Lung (tissue), 12 donors: Measurements from ENCODE around the gene FOXN1. TPM values are rescaled to one million over a fixed set of nuclear protein-coding genes. Genes with fewer than 3 reads are reported as not detected.

Experiments
- ATAC-seq: fragments of 200-7000 bp; cut with Tn5 transposase; one replicate; pipeline ENCODE4 v1.9.1; 2020; ENCODE audit warnings: moderate number of reproducible peaks; ENCODE audit not compliant: insufficient read depth, low FRiP score
- DNase-seq, 3 donors: peaks; one replicate each; pipeline ENCODE4 v3.0.0-alpha.2; 2013 to 2017
- H3K27ac ChIP-seq, 2 donors: one replicate each; pipeline ENCODE4 v1.5.1; 2013; ENCODE audit warnings: mild to moderate bottlenecking in 2 of 2, moderate library complexity in 2 of 2, control low read depth in 1 of 2, inconsistent platforms in 1 of 2, low read depth in 1 of 2, low read length in 1 of 2
- H3K27me3 ChIP-seq, 3 donors: one replicate each; pipeline ENCODE4 v1.5.1; 2013; ENCODE audit warnings: low read length in 2 of 3; ENCODE audit not compliant: control insufficient read depth in 3 of 3, insufficient read depth in 3 of 3
- H3K36me3 ChIP-seq, 4 donors: one replicate each; pipeline ENCODE4 v1.5.1; 2013; ENCODE audit warnings: low read length in 4 of 4, mild to moderate bottlenecking in 1 of 4, moderate library complexity in 1 of 4; ENCODE audit not compliant: control insufficient read depth in 4 of 4, insufficient read depth in 4 of 4
- H3K4me1 ChIP-seq, 5 donors: one replicate each; pipeline ENCODE4 v1.5.1; 2013; ENCODE audit warnings: low read length in 5 of 5, mild to moderate bottlenecking in 2 of 5, moderate library complexity in 1 of 5; ENCODE audit not compliant: control insufficient read depth in 5 of 5, insufficient read depth in 5 of 5
- H3K4me3 ChIP-seq: one replicate; pipeline ENCODE4 v1.5.1; 2013; ENCODE audit warnings: mild to moderate bottlenecking, control low read depth, moderate library complexity
- H3K9ac ChIP-seq, 2 donors: one replicate each; pipeline ENCODE4 v1.5.1; 2013; ENCODE audit warnings: low read length in 2 of 2, control low read depth in 1 of 2; ENCODE audit not compliant: insufficient read depth in 1 of 2
- H3K9me3 ChIP-seq, 4 donors: one replicate each; pipeline ENCODE4 v1.5.1; 2013; ENCODE audit warnings: low read length in 3 of 4, mild to moderate bottlenecking in 1 of 4, moderate library complexity in 1 of 4; ENCODE audit not compliant: control insufficient read depth in 4 of 4, insufficient read depth in 3 of 4
- CTCF ChIP-seq: IDR thresholded peaks from 2 replicates; pipeline ENCODE4 v1.5.1; 2012; ENCODE audit warnings: mild to moderate bottlenecking; ENCODE audit errors: control extremely low read depth, extremely low read depth
- WGBS, 2 donors: extraction: QIAGEN DNeasy Blood & Tissue Kit; methylation state at CpG; one replicate each; pipeline ENCODE4 v1.1.7; 2013; 5-methylcytosine and 5-hydroxymethylcytosine counted together
- polyA plus RNA-seq, 2 donors: library from polyadenylated mRNA; stranded (reverse); fragments of 200-250 nt; gene quantifications; one replicate each; pipeline ENCODE4 v1.2.1, GENCODE V29; 2013
- total RNA-seq, 2 donors: library from RNA; depleted of rRNA in 1 of 2; stranded (reverse); fragments of >200 nt in 1 of 2; gene quantifications; one replicate each; pipeline ENCODE4 v1.2.1, GENCODE V29; 2014 to 2021
- donor health status: control.
- donor health status: control.
- donor health status: Bipolar disorder and iron deficiency.
- donor health status: healthy.
- donor health status: DM: yes; HTN: yes; CAD: no.

The FOXN1 gene
- total and polyA plus RNA-seq, 4 donors, result 0.13 to 0.25 (median 0.18) TPM; not detected in 1

GRCh38 chr17:28547096-28547622 is 41.0 kb downstream of the FOXN1 start:
- DNase-seq (no peak), ATAC-seq (no peak)
- no peak for TF ChIP-seq CTCF
- H3K27ac ChIP-seq, result no peak overlapping the region
- H3K27me3 ChIP-seq, result no peaks in the 10 kb centered on the region
- H3K36me3 ChIP-seq, result peaks cover 0 to 4% (median 0%) of the 10 kb centered on the region in 4 donors
- 87 to 92% methylated on average over 14 of the region's 14 CpGs for WGBS, 2 donors
- H3K9ac ChIP-seq, result no peak overlapping the region
- peaks cover 0 to 12% (median 0%) of the 10 kb centered on the region in 5 donors for H3K4me1 ChIP-seq
- no peaks in the 10 kb centered on the region for H3K9me3 ChIP-seq
- no peak overlapping the region for H3K4me3 ChIP-seq

GRCh38 chr17:28547623-28548416 is 41.7 kb downstream of the FOXN1 start:
- H3K4me1 ChIP-seq, result peaks cover 0 to 12% (median 2%) of the 10 kb centered on the region in 5 donors
- no peaks in the 10 kb centered on the region for H3K27me3 ChIP-seq
- H3K36me3 ChIP-seq, result peaks cover 0 to 4% (median 0%) of the 10 kb centered on the region in 4 donors
- H3K27ac ChIP-seq, result peak overlapping the region in 1 of 2 donors; percentile 54
- peak; percentile 59 for TF ChIP-seq CTCF
- H3K9me3 ChIP-seq, result no peaks in the 10 kb centered on the region
- ATAC-seq (peak; percentile 48), DNase-seq (peak; percentile 72 to 76 (median 74))
- no peak overlapping the region for H3K4me3 ChIP-seq
- 43 to 59% methylated on average over 26 of the region's 26 CpGs for WGBS, 2 donors
- H3K9ac ChIP-seq, result no peak overlapping the region

- H3K4me1 ChIP-seq, result peaks cover 0 to 12% (median 4%) of the 10 kb centered on the region in 5 donors
- no peaks in the 10 kb centered on the region for H3K27me3 ChIP-seq
- no peak overlapping the region for H3K27ac ChIP-seq
- H3K9ac ChIP-seq, result no peak overlapping the region
- peaks cover 0 to 6% (median 3%) of the 10 kb centered on the region in 4 donors for H3K36me3 ChIP-seq
- WGBS, 2 donors, result 90 to 94% methylated on average over 6 of the region's 6 CpGs
- no peak overlapping the region for H3K4me3 ChIP-seq
- DNase-seq, result no peak
- H3K9me3 ChIP-seq, result no peaks in the 10 kb centered on the region
- no peak for ATAC-seq
- TF ChIP-seq CTCF, result no peak
These were observed 42.4 kb downstream of the FOXN1 start for GRCh38 chr17:28548417-28549130.
